PC-9 (cell line): ENCODE results near the gene ZFAND3.

Experiments used
- CTCF ChIP-seq: fragments of 200-600 bp; sonication (generic); conservative IDR thresholded peaks from 2 replicates; pipeline ENCODE4 v1.6.1; 2017; ENCODE audit warnings: mixed run types, antibody characterized with exemption, mild to moderate bottlenecking, moderate library complexity
- EZH2 ChIP-seq: fragments of 200-600 bp; sonication (generic); IDR thresholded peaks from 2 replicates; pipeline ENCODE4 v1.8.0; 2017; ENCODE audit warnings: antibody characterized with exemption, low read depth

GRCh38 chr6:38115626-38116008 is 296.1 kb downstream of the ZFAND3 start:
- TF ChIP-seq EZH2 (no peak), CTCF (no peak)
